ENCODE data around the gene ASTL.

The ASTL gene

DNA sequence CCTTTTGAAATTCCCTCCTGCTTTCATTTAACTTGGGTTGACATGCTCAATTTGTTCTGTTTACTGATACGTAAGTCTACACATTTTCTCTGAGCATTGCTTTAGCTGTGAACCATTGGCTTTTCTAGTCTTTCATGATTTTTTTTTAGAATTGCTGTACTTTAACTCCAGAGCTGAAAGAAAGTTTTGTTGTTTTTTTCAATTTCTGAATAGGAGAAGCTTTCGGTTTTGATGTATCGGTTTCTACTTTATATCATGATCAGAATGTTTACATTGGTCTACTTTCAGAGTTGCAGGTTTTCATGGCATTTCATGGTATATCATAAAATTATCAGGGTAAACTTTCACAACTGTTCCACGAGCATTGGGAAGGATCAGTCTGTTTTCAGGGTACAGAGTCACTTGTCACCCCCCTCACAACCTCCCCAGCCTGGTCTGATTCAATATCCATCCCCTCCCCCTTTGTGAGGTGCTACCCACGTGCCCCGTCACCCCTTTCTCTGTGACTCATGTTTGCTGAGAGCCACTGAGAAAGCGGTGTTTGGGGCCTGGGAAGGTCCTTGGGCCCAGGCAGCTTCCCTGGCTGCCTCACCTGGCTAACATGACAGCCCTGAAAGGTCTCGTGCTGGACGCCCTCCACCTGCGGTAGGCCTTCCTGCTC, 7.0 kb downstream of the ASTL start:
- peak in 1 of 2 donors; percentile 23 for DNase-seq (ENCODE audit: low read depth in 1 of 2, low spot score in 1 of 2)

GRCh38 chr2:96130483-96130882, 7.8 kb downstream of the ASTL start:
- no peak for DNase-seq (ENCODE audit: low read depth in 1 of 2, low spot score in 1 of 2)

GRCh38 chr2:96129528-96130120, 8.7 kb downstream of the ASTL start:
- no peak for DNase-seq (ENCODE audit: low read depth in 1 of 2, low spot score in 1 of 2)

GRCh38 chr2:96128456-96128855, 9.8 kb downstream of the ASTL start:
- no peak for DNase-seq (ENCODE audit: low read depth in 1 of 2, low spot score in 1 of 2)

- no peak for DNase-seq (ENCODE audit: low read depth in 1 of 2, low spot score in 1 of 2)
These were observed 13.7 kb downstream of the ASTL start for GRCh38 chr2:96124406-96125265.

- DNase-seq (ENCODE audit: low read depth in 1 of 2, low spot score in 1 of 2), result no peak
These were observed 14.4 kb downstream of the ASTL start for GRCh38 chr2:96123936-96124335.

GRCh38 chr2:96123290-96123689, 15.0 kb downstream of the ASTL start:
- no peak for DNase-seq (ENCODE audit: low read depth in 1 of 2, low spot score in 1 of 2)

- DNase-seq (ENCODE audit: low read depth in 1 of 2, low spot score in 1 of 2), result no peak
These were observed 15.9 kb downstream of the ASTL start for GRCh38 chr2:96122391-96122790.

DNA sequence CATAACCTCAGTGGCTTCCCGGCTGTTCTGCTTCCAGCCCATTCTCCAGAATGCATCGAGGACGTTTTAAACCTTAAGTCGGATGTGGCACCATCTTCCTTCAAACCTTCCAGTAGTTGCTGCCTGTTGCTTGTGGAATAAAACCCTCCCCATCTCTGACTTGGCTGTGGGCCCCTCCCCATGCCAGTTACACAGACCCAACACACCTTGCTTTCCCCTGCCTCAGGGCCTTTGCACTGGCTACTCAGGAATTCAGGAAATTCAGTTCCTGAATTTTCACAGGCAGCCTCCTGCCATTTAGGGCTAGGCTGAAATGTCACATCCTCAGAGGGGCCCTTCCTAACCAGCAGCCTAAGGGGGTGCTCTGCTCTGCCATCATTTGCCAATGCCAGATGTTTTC, 16.9 kb downstream of the ASTL start:
- no peak for DNase-seq (ENCODE audit: low read depth in 1 of 2, low spot score in 1 of 2)

DNA sequence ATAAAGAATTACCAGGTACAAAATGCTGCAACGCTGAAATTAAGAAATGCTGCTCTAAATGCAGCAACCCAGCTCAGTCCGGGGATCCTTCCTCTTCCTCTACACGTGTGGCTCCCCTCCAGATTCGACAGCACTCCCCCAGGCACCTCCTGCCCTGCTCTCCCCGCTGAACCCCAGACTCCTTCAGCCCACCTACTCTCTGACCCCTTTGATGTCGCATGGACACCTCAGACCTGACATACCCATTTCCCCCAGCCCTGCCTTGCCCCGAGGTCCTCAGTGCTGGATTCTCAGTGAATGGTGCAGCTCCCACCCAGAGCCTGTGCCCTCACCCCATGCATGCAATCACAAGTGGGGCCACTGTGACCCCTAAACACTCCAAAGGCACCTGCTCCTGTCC, 17.3 kb downstream of the ASTL start:
- no peak for DNase-seq (ENCODE audit: low read depth in 1 of 2, low spot score in 1 of 2)

DNA sequence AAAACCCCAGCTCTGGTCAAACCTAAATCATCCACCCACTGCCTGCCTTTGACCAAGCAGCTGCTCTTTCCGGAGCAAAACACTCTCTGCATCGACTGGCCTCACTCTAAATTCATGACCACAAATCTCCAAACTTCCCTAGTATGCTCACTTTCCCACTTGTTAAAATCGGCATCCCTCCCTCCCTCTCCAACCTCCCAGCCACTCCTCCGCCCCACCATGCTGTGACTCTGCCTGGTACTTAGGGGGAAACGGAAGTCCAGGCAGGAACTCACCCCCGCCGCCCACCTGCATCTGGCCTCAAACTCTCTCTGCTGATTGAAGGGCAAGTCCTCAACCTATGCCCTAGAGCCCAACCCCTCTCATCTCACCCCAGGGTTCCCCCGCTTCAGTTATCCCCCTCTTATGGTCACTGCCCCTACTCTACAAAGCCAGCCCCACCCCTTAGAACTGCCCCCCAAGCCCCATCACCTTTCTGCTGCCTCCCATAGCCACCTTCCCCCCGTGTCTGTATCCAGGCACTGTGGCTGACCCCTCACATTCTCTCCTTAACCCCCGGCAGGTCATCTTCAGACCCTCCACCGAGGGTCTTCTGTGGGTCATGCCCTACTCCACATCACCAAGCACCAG, 18.1 kb downstream of the ASTL start:
- DNase-seq (ENCODE audit: low read depth in 1 of 2, low spot score in 1 of 2), result no peak

DNA sequence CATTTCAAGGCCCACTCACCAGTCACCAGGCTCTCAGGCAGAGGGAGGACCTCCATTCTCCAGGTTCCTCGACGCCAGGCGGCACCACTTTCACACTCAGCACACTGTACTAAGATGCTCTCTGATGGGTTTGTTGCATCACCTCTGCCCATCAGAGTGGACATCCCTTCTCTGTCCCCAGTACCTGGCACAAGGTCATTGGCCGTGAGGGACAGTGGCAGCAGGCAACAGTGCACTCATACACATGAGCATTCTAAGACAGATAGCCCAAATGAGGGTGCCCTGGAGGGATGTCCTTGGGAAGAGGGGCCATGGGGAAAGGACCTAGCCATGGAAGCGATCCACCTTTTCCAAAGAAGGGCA, 18.9 kb downstream of the ASTL start:
- DNase-seq (ENCODE audit: low read depth in 1 of 2, low spot score in 1 of 2), result no peak

DNA sequence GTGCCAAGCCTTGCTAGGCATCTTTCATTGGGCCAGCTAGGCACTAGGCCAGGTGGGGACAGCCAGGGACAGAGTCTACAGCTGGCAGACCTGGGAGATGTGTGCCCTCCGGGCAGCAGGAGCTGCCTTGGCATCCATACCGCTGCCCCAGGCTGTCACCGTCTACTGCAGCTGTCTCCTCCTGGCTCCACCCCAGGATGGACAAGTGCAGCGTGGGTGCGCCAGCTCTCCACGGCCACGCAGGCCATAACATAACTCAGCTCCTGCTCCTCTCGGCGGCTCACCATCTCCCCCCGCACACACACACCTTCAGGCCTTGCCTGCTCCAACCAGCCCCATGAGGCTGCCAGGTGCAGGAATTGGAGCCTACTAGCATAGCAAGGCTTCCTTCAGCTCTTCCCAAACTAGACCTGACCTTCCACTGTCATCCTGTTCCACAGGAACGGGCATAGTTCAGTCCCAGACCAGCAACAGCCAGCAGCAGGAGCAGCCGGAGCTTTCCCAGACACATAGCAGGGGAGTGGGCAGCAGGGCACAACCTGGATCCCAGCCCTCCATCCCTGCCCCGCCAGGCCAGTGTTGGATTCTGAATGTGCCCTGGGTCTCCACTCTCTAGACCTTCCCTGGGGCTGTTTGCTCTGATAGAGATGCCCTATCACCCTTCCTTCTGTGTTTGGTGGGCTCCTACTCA, 19.5 kb downstream of the ASTL start:
- no peak for DNase-seq (ENCODE audit: low read depth in 1 of 2, low spot score in 1 of 2)

GRCh38 chr2:96117701-96118588, 20.4 kb downstream of the ASTL start:
- no peak for DNase-seq (ENCODE audit: low read depth in 1 of 2, low spot score in 1 of 2)

DNA sequence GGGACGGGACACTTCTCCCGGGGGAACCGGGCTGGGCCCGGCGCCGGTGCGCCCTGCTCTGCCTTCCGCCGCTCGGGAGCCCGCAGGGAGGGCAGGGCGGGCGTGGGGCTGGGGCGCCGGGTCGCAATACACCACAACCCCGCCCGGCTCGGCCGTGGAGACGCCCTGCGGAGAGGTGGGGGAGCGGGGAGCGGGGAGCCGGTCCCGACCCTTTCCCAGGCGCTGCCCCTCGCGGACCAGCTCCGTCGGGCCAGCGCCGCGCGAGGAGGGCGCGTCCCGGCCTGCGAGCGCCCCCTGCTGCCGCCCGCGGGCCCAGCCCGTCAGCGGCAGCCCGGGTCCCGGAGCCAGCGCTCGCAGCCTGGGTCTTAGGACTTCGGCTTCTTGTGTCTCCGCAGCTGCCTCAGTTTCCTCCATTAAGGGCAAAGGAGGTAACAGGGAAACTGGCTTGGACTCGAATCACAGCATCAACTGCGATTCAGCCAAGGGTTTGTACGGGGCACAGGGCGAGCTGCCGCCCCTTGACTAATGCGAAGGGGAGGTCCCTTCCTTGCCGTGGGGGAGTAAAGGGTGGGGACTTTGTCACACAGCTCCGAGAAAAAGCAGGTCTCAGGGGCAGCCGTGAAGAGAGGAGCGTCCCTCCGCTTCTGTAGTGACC, 21.3 kb downstream of the ASTL start:
- peak; percentile 32 to 53 for DNase-seq (ENCODE audit: low read depth in 1 of 2, low spot score in 1 of 2)

- peak; percentile 59 to 61 for DNase-seq (ENCODE audit: low read depth in 1 of 2, low spot score in 1 of 2)
These were observed 21.9 kb downstream of the ASTL start, which contains the start of gene ADRA2B for GRCh38 chr2:96116424-96116878. Gene ADRA2B (minus strand): TSS chr2:96116571. CDS start chr2:96116149, 422 bp downstream.

GRCh38 chr2:96115631-96116423, 22.5 kb downstream of the ASTL start:
- DNase-seq (ENCODE audit: low read depth in 1 of 2, low spot score in 1 of 2), result no peak

DNA sequence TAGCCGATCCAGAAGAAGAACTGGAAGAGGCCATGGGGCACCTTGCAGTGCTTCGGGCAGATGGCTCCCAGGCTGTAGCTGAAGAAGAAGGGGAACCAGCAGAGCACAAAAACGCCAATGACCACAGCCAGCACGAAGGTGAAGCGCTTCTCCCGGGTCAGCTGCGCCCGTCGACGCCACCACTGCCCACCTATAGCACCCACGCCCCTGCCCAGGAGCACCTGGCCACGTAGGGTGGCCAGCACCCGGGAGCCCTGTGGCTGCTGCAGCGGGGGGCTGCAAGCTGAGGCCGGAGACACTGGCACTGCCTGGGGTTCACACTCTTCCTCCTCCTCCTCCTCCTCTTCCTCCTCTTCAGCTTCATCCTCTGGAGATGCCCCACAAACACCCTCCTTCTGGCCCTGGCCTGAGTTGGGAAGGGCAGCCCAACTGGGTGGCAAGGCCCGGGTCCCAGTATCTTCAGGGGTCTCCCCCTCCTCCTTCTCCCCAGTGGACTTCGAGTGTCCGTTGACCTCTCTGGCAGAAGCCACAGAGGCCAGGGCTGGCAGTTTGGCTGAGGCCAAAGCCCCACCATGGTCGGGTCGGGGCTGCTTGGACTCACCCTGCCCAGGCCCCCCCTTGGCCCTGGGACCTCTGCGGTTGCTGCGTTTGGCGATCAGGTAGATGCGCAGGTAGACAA, 23.3 kb downstream of the ASTL start:
- DNase-seq (ENCODE audit: low read depth in 1 of 2, low spot score in 1 of 2), result no peak
